ENCODE data around the gene RAB11FIP2. TPM values are rescaled to one million over a fixed set of nuclear protein-coding genes. Genes with fewer than 3 reads are reported as not detected.
A peak's percentile ranks its signal among the peaks of the same experiment; 100 is the strongest.

Gene RAB11FIP2
- total RNA-seq, 1 experiment from 2014 or later: 12.2 TPM

- DNase-seq (ENCODE audit: low spot score) (no peak), ATAC-seq (no peak)
- Mint-ChIP-seq H3K27ac (peak overlapping the region; percentile 88), H3K27me3 (ENCODE audit: low read depth) (no peaks in the 10 kb centered on the region), H3K36me3 (no peaks in the 10 kb centered on the region), H3K4me1 (peaks cover 32% of the 10 kb centered on the region), H3K9me3 (no peaks in the 10 kb centered on the region), H3K4me3 (peak overlapping the region; percentile 89)
- POLR2A ChIA-PET: no interaction called here
- CTCF ChIA-PET: interaction anchor here (0.7 to 2.4 kb wide), 2 partner anchors 61 to 214 kb away, joined by 3 to 9 read pairs; no protein-coding TSS in a partner anchor
- no peak for TF ChIP-seq AR (CRISPR knock-in tag; IDR thresholded peaks at IDR 0.05)
- no peak for TF ChIP-seq ARID4B (CRISPR knock-in tag; IDR thresholded peaks at IDR 0.05; ENCODE audit: borderline replicate concordance)
- no peak for TF ChIP-seq CREB1 (CRISPR knock-in tag; IDR thresholded peaks at IDR 0.05)
- no peak for TF ChIP-seq FOXK1 (CRISPR knock-in tag; IDR thresholded peaks at IDR 0.05)
- TF ChIP-seq E2F5 (CRISPR knock-in tag; IDR thresholded peaks at IDR 0.05): no peak
- no peak for TF ChIP-seq JUN (CRISPR knock-in tag; IDR thresholded peaks at IDR 0.05)
- TF ChIP-seq SMAD3 (CRISPR knock-in tag; IDR thresholded peaks at IDR 0.05; ENCODE audit: borderline replicate concordance): no peak
- TF ChIP-seq JAZF1 (CRISPR knock-in tag; IDR thresholded peaks at IDR 0.05): no peak
- TF ChIP-seq HMGXB4 (CRISPR knock-in tag; IDR thresholded peaks at IDR 0.05): no peak
- TF ChIP-seq SMAD4 (CRISPR knock-in tag; IDR thresholded peaks at IDR 0.05): no peak
- no peak for TF ChIP-seq TCF7 (CRISPR knock-in tag; IDR thresholded peaks at IDR 0.05; ENCODE audit: low read depth)
- TF ChIP-seq CTCF (IDR thresholded peaks at IDR 0.05): no peak
- no peak for TF ChIP-seq ZNF281 (CRISPR knock-in tag; IDR thresholded peaks at IDR 0.05)
- no peak for TF ChIP-seq ZNF671 (CRISPR knock-in tag; IDR thresholded peaks at IDR 0.05)
- no peak for TF ChIP-seq FOXP4 (CRISPR knock-in tag; IDR thresholded peaks at IDR 0.05)
Observed at GRCh38 chr10:118045158-118045836, 1.4 kb downstream of the RAB11FIP2 start.

All from WTC11 (cell line).